Sigmoid colon (tissue), 7 donors: Measurements from ENCODE around the gene PRMT9. TPM values are rescaled to one million over a fixed set of nuclear protein-coding genes. Genes with fewer than 3 reads are reported as not detected.

Source experiments
- DNase-seq: peaks from one replicate; pipeline ENCODE4 v3.0.0-alpha.2; 2019
- H3K27ac ChIP-seq, 4 donors: fragments of 200-600 bp; sonication (generic); one replicate each; pipeline ENCODE4 v1.5.1; 2016 to 2019; ENCODE audit warnings: mild to moderate bottlenecking in 1 of 4
- H3K27me3 ChIP-seq, 3 donors: fragments of 200-600 bp; sonication (generic); one replicate each; pipeline ENCODE4 v1.5.1; 2019; ENCODE audit warnings: mild to moderate bottlenecking in 1 of 3
- H3K36me3 ChIP-seq, 4 donors: fragments of 200-600 bp; sonication (generic); one replicate each; pipeline ENCODE4 v1.5.1; 2016 to 2019
- H3K4me1 ChIP-seq, 4 donors: fragments of 200-600 bp; sonication (generic); one replicate each; pipeline ENCODE4 v1.5.1; 2017 to 2019
- H3K4me3 ChIP-seq, 4 donors: fragments of 200-600 bp; sonication (generic); one replicate each; pipeline ENCODE4 v1.5.1; 2017 to 2019; ENCODE audit warnings: mild to moderate bottlenecking in 2 of 4, moderate library complexity in 1 of 4
- H3K9me3 ChIP-seq, 4 donors: fragments of 200-600 bp in 3 of 4; sonication (generic) in 3 of 4; one replicate each; pipeline versions ENCODE4 v1.5.1 to v1.6.1; 2013 to 2019
- EP300 ChIP-seq, 4 donors: sonication (generic); formaldehyde crosslinking; IDR thresholded peaks; one replicate each; pipeline ENCODE4 v1.6.1; 2017; ENCODE audit warnings: antibody characterized with exemption in 4 of 4
- POLR2A ChIP-seq, 2 donors: fragments of 450-650 bp; IDR thresholded peaks; one replicate each; pipeline ENCODE4 v1.6.1; 2016; ENCODE audit warnings: antibody characterized with exemption in 2 of 2, mild to moderate bottlenecking in 2 of 2, moderate library complexity in 2 of 2
- POLR2AphosphoS5 ChIP-seq, 4 donors: sonication (generic); formaldehyde crosslinking; IDR thresholded peaks; one replicate each; pipeline ENCODE4 v1.6.1; 2017; ENCODE audit warnings: antibody characterized with exemption in 4 of 4
- WGBS, 2 donors: extraction: QIAGEN DNeasy Blood & Tissue Kit; methylation state at CpG; one replicate each; pipeline ENCODE4 v1.1.7; 2013; 5-methylcytosine and 5-hydroxymethylcytosine counted together
- intact Hi-C: fragments of 100-400 bp; cut with DNase I; formaldehyde crosslinking; loops from one replicate; pipeline ENCODE4 v1.15.1; 2023
- polyA plus RNA-seq, 3 donors: library from polyadenylated mRNA; stranded (reverse); fragments of 200-250 nt; gene quantifications; one replicate each; pipeline ENCODE4 v1.2.3, GENCODE V29; 2013
- total RNA-seq, 4 donors: library from RNA; depleted of rRNA; stranded (reverse); fragments of >200 nt; gene quantifications; one replicate each; pipeline ENCODE4 v1.1.0, GENCODE V29; 2016
- TF ChIP-seq, protein P1 (sequence below), 4 experiments: fragments of 450-650 bp in 3 of 4; fragments of 200-600 bp in 1 of 4; IDR thresholded peaks; one replicate each; pipeline ENCODE4 v1.5.1; 2016 to 2019; ENCODE audit warnings: antibody characterized with exemption in 4 of 4, mild to moderate bottlenecking in 3 of 4, moderate library complexity in 2 of 4
- donor health status: healthy with polysubstance abuse.
- donor health status: Bipolar disorder and iron deficiency.
- donor health status: healthy.

PRMT9 gene
- total and polyA plus RNA-seq, 7 donors, result 1.8 to 10.7 (median 7.1) TPM

DNA sequence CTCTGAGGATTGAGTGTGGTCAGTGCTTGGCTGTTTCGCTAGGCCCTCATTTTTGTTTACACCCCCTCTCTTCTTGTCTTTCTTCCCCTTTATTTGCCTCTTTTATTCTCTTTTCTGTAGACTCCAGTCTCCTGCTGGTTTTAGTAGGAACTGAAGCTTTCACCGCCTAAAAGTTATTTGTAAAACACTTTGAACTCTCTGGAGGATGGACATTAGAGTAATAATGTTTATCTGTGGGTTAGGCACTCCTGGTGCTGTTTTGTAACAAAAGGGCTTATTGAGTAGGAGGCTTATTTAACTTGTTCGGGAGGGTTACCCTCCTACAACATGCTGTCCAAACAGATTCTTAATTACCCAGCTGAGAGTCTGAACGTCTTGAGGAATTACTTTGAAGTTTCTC lies 46.4 kb upstream of the PRMT9 start:
- intact Hi-C loops, result loop anchor here (2.0 to 5.0 kb wide), 2 partner anchors 117 to 136 kb away; no protein-coding TSS in a partner anchor
- H3K4me3 ChIP-seq, result no peak overlapping the region
- H3K4me1 ChIP-seq, result peaks cover 0 to 29% (median 15%) of the 10 kb centered on the region in 4 donors
- H3K36me3 ChIP-seq, result no peaks in the 10 kb centered on the region
- H3K27me3 ChIP-seq, result no peaks in the 10 kb centered on the region
- no peak overlapping the region for H3K27ac ChIP-seq
- no peaks in the 10 kb centered on the region for H3K9me3 ChIP-seq
- DNase-seq, result no peak
- WGBS, 2 donors, result 44 to 75% methylated on average over 4 of the region's 4 CpGs
- TF ChIP-seq, protein P1, sequence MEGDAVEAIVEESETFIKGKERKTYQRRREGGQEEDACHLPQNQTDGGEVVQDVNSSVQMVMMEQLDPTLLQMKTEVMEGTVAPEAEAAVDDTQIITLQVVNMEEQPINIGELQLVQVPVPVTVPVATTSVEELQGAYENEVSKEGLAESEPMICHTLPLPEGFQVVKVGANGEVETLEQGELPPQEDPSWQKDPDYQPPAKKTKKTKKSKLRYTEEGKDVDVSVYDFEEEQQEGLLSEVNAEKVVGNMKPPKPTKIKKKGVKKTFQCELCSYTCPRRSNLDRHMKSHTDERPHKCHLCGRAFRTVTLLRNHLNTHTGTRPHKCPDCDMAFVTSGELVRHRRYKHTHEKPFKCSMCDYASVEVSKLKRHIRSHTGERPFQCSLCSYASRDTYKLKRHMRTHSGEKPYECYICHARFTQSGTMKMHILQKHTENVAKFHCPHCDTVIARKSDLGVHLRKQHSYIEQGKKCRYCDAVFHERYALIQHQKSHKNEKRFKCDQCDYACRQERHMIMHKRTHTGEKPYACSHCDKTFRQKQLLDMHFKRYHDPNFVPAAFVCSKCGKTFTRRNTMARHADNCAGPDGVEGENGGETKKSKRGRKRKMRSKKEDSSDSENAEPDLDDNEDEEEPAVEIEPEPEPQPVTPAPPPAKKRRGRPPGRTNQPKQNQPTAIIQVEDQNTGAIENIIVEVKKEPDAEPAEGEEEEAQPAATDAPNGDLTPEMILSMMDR (IDR thresholded peaks at IDR 0.05), result peak in 1 of 4 experiments; percentile 21
- no peak for TF ChIP-seq POLR2AphosphoS5 (IDR thresholded peaks at IDR 0.05)

DNA sequence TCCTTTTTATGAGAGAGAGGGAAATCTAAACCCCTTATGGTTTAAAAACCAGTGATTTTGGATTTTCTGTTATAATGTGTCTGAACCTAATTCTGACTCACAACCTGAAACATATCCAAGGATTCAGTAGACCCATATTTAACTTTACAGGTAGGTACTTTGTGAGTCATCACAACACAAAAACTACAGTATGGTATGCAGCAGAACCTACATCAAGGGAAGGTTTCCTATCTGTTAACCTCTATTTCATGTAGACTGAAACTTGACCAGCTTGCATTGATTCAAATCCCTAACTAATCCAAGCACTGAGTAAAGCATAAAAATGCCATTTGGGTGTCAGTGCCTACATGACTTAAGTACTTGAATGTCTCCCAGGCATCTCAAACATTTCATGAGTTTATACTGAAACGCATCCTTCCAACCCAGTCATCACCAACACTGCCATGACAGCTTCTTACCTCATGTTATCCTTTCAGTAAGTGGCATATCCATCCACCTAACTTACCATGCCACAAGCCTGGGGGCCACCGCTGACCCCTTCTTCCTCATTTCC lies 43.6 kb upstream of the PRMT9 start:
- Histone ChIP-seq H3K4me3 (no peak overlapping the region), H3K27ac (no peak overlapping the region), H3K9me3 (no peaks in the 10 kb centered on the region), H3K4me1 (peaks cover 0 to 16% (median 4%) of the 10 kb centered on the region in 4 donors), H3K27me3 (no peaks in the 10 kb centered on the region), H3K36me3 (no peaks in the 10 kb centered on the region)
- DNase-seq, result no peak
- intact Hi-C loops, result no loop called here
- no peak for TF ChIP-seq EP300 (IDR thresholded peaks at IDR 0.05)
- TF ChIP-seq POLR2AphosphoS5 (IDR thresholded peaks at IDR 0.05), result no peak
- TF ChIP-seq POLR2A (IDR thresholded peaks at IDR 0.05), result no peak
- TF ChIP-seq, protein P1 (IDR thresholded peaks at IDR 0.05), result no peak
- 96% methylated on average over 2 of the region's 2 CpGs for WGBS, 2 donors

DNA sequence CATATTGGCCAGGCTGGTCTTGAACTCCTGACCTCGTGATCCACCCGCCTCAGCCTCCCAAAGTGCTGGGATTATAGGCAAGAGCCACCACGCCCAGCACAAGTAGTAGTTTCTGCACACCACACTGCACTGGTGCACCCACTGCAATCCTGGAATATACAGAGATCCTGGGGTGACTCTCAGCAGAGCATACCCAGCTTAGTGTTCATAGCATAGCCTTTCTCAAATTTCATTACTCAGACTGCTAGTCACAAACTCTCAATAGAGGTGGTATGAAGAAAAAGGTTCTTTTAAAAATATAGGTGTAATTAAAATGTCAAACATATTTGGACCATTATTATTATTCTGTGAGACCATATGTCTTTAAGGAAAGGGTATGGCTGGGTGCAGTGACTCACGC lies 41.7 kb upstream of the PRMT9 start:
- H3K4me1 ChIP-seq, result peaks cover 0 to 9% (median 2%) of the 10 kb centered on the region in 4 donors
- H3K27ac ChIP-seq, result no peak overlapping the region
- no peaks in the 10 kb centered on the region for H3K9me3 ChIP-seq
- no peaks in the 10 kb centered on the region for H3K27me3 ChIP-seq
- no peak overlapping the region for H3K4me3 ChIP-seq
- intact Hi-C loops, result no loop called here
- WGBS, 2 donors, result 72 to 89% methylated on average over 4 of the region's 4 CpGs
- TF ChIP-seq POLR2AphosphoS5 (IDR thresholded peaks at IDR 0.05), result no peak
- TF ChIP-seq, protein P1 (IDR thresholded peaks at IDR 0.05), result no peak
- no peak for TF ChIP-seq EP300 (IDR thresholded peaks at IDR 0.05)
- TF ChIP-seq POLR2A (IDR thresholded peaks at IDR 0.05), result no peak
- no peak for DNase-seq
- no peaks in the 10 kb centered on the region for H3K36me3 ChIP-seq

DNA sequence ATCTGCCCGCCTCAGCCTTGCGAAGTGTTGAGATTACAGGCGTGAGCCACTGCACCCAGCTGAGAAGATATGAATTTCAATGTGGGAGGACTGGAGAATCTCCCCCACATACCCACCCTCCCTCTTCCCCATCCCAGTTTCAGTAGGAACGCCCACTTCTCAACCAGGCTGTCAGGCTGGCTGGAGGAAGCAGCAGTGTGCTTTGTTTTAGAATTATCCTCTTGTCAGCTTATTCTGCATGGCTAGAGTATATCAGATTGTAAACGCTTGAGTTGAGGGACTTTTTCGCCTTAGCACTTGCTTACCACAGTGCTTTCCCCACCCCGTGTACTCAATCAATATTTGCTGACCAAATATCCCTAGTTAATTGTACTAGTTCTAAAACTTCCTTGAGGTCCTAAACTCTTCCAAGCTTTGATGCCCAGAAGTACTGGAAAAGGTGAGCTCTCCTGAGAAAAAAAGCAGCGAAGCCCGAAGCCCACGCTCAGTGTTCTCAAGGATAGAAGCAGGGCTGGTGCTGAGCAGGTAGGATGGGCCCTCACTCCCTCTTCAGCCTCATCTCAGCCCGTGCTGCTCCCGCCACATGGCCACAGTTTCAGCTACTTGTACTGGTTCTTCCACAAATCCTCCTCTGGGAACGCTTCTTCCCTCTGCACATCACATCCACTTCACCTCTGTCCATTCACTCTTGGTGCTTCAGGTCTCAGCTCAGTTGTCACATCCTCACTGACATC lies 40.7 kb upstream of the PRMT9 start:
- intact Hi-C loops, result no loop called here
- H3K4me3 ChIP-seq, result no peak overlapping the region

More for the DNA sequence above, 40.7 kb upstream of the PRMT9 start:
- Histone ChIP-seq H3K36me3 (no peaks in the 10 kb centered on the region), H3K27ac (no peak overlapping the region), H3K27me3 (no peaks in the 10 kb centered on the region), H3K4me1 (peaks cover 0 to 9% (median 2%) of the 10 kb centered on the region in 4 donors), H3K9me3 (no peaks in the 10 kb centered on the region)
- WGBS, 2 donors, result 49 to 76% methylated on average over 13 of the region's 13 CpGs
- TF ChIP-seq EP300 (IDR thresholded peaks at IDR 0.05) (no peak), POLR2AphosphoS5 (IDR thresholded peaks at IDR 0.05) (no peak), POLR2A (IDR thresholded peaks at IDR 0.05) (no peak)
- TF ChIP-seq, protein P1 (IDR thresholded peaks at IDR 0.05), result no peak
- DNase-seq, result no peak
